Kidney (tissue), 14 donors: ENCODE data around the gene SH3PXD2B. TPM values are rescaled to one million over a fixed set of nuclear protein-coding genes. Genes with fewer than 3 reads are reported as not detected.

Experiments used
- DNase-seq, 5 donors: peaks; one replicate each; pipeline ENCODE4 v3.0.0-alpha.2; 2013 to 2020
- FAIRE-seq: peaks from 2 replicates; lab custom pipeline; 2012; peaks lifted over from hg19 to GRCh38; lab: Jason Lieb, UNC
- H3K27ac ChIP-seq, 2 donors: one replicate each; pipeline ENCODE4 v1.7.0; 2013; ENCODE audit warnings: low read depth in 2 of 2, low read length in 2 of 2, inconsistent platforms in 1 of 2
- H3K27me3 ChIP-seq: one replicate; pipeline ENCODE4 v1.7.1; 2013; ENCODE audit warnings: low read length, inconsistent platforms; ENCODE audit not compliant: control insufficient read depth, insufficient read depth
- H3K36me3 ChIP-seq, 3 donors: one replicate each; pipeline versions ENCODE4 v1.7.0 to v1.7.1; 2013; ENCODE audit warnings: low read length in 3 of 3, control low read depth in 1 of 3, inconsistent platforms in 1 of 3; ENCODE audit not compliant: insufficient read depth in 3 of 3, control insufficient read depth in 2 of 3
- H3K4me1 ChIP-seq, 3 donors: one replicate each; pipeline versions ENCODE4 v1.7.0 to v1.7.1; 2013; ENCODE audit warnings: low read length in 3 of 3, inconsistent platforms in 1 of 3, low read depth in 1 of 3; ENCODE audit not compliant: control insufficient read depth in 2 of 3, insufficient read depth in 2 of 3
- H3K4me3 ChIP-seq, 3 donors: one replicate each; pipeline versions ENCODE4 v1.7.0 to v1.8.1; 2013; ENCODE audit warnings: low read length in 3 of 3, control low read depth in 1 of 3, inconsistent platforms in 1 of 3
- H3K9ac ChIP-seq, 3 donors: one replicate each; pipeline versions ENCODE4 v1.7.0 to v1.7.1; 2013; ENCODE audit warnings: low read length in 3 of 3, control low read depth in 1 of 3, inconsistent platforms in 1 of 3
- H3K9me3 ChIP-seq, 3 donors: one replicate each; pipeline versions ENCODE4 v1.7.0 to v1.7.1; 2013; ENCODE audit warnings: low read length in 3 of 3, control low read depth in 1 of 3, inconsistent platforms in 1 of 3; ENCODE audit not compliant: control insufficient read depth in 2 of 3, insufficient read depth in 1 of 3
- intact Hi-C: fragments of 100-400 bp; cut with DNase I; formaldehyde crosslinking; loops from one replicate; pipeline ENCODE4 v1.11.1; 2022
- polyA plus RNA-seq: library from polyadenylated mRNA; stranded (reverse); fragments of 350-450 nt; fragmentation: Illumina TruSeq; extraction: RNeasy Lipid Tissue Mini Kit (QIAGEN cat#74804); gene quantifications from one replicate; pipeline ENCODE4 v1.2.3, GENCODE V29; 2014; ENCODE audit warnings: low read depth, low replicate concordance; ENCODE audit not compliant: insufficient read depth
- total RNA-seq: library from RNA; stranded (reverse); fragmentation: NEBNext Ultra II Directional; extraction: Animal tissue kit (Norgen Biotek cat#: 25700); gene quantifications from one replicate; pipeline ENCODE4 v1.2.1, GENCODE V29; 2021
- TF ChIP-seq, protein P1 (sequence below): IDR thresholded peaks from 3 replicates; pipeline ENCODE4 v1.5.1; 2012; ENCODE audit warnings: mild to moderate bottlenecking, moderate library complexity, borderline replicate concordance; ENCODE audit not compliant: insufficient read depth; ENCODE audit errors: extremely low read depth
- donor health status: control.
- donor health status: control.
- donor health status: control.
- donor health status: control.
- donor health status: control.
- donor health status: DM: yes; HTN: yes; CAD: no.
- donor health status: Normal renal cell carcinoma (clear cell type).

The SH3PXD2B gene
- total and polyA plus RNA-seq, 2 donors from 2014 or later = 3.1 to 22.8 TPM

DNA sequence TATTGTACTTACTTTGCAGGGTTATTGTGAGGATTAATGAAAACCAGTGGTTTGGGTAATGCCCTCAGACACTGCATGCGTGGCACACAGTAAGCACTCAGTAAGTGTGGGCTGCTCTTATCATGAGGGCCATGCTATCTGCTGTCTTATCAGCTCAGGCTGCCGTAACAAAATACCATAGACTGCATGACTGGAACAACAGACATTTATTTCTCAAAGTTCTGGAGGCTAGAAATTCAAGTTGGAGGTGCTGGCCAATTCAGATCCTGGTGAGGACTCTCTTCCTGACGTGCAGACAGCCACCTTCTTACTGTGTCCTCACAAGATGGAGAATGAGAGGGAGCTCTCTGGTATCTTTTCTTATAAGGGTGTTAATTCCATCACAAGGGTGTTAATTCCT is 23.9 kb upstream of the SH3PXD2B start:
- H3K36me3 ChIP-seq = no peaks in the 10 kb centered on the region
- TF ChIP-seq, protein P1, sequence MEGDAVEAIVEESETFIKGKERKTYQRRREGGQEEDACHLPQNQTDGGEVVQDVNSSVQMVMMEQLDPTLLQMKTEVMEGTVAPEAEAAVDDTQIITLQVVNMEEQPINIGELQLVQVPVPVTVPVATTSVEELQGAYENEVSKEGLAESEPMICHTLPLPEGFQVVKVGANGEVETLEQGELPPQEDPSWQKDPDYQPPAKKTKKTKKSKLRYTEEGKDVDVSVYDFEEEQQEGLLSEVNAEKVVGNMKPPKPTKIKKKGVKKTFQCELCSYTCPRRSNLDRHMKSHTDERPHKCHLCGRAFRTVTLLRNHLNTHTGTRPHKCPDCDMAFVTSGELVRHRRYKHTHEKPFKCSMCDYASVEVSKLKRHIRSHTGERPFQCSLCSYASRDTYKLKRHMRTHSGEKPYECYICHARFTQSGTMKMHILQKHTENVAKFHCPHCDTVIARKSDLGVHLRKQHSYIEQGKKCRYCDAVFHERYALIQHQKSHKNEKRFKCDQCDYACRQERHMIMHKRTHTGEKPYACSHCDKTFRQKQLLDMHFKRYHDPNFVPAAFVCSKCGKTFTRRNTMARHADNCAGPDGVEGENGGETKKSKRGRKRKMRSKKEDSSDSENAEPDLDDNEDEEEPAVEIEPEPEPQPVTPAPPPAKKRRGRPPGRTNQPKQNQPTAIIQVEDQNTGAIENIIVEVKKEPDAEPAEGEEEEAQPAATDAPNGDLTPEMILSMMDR = no peak
- H3K27ac ChIP-seq = no peak overlapping the region
- intact Hi-C loops = loop anchor here (10.0 kb wide), 1 partner anchor 467 kb away; no protein-coding TSS in a partner anchor
- no peak overlapping the region for H3K4me3 ChIP-seq
- peaks cover 0 to 4% (median 0%) of the 10 kb centered on the region in 3 donors for H3K4me1 ChIP-seq
- FAIRE-seq = no peak
- H3K9ac ChIP-seq = no peak overlapping the region
- no peaks in the 10 kb centered on the region for H3K9me3 ChIP-seq
- no peaks in the 10 kb centered on the region for H3K27me3 ChIP-seq
- DNase-seq = no peak

DNA sequence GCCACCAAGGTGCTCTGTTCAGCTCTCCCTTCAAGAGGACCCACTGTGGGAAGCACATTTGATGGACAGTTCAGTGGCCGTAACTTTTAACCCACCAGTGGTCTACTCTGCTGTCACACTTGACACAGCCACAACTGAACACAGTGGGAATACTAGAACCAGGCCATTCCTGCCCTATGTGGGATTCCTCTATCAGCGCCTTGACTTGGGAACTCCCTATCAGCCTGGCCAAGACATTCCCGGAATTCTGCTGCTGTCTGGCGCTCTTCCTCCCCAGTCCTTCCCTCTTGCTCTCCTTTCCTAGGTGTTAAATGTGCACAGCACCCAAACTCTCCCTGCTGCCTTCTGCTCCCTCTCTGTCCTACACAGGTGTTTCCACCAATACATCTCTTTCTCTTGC is 23.1 kb upstream of the SH3PXD2B start:
- TF ChIP-seq, protein P1 = no peak
- no peak overlapping the region for H3K4me3 ChIP-seq
- no peak overlapping the region for H3K27ac ChIP-seq
- H3K9me3 ChIP-seq = no peaks in the 10 kb centered on the region
- FAIRE-seq (no peak), DNase-seq (no peak)
- no peaks in the 10 kb centered on the region for H3K36me3 ChIP-seq
- H3K9ac ChIP-seq = no peak overlapping the region
- intact Hi-C loops = loop anchor here (10.0 kb wide), 1 partner anchor 467 kb away; no protein-coding TSS in a partner anchor
- H3K27me3 ChIP-seq = no peaks in the 10 kb centered on the region
- peaks cover 0 to 4% (median 0%) of the 10 kb centered on the region in 3 donors for H3K4me1 ChIP-seq

DNA sequence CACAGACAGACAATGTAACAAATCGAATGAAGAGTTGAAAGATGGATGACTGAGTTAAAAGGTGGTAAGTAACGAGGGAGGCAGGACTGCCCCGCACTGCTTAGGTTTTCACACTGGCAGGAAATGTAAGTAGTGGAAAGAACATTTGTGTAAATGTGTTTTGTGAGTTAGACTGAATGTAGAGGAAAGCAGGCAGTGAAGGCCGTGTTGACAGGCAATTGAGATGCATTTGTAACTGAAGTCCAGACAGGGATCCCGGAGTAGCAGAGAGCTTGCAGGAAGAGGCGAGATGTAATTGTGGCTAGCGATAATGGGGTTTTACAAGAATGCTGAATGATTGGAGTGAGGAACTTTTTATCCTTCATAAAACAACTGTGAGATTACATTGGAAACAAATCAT is 20.0 kb upstream of the SH3PXD2B start:
- TF ChIP-seq, protein P1 = no peak
- H3K9ac ChIP-seq = no peak overlapping the region
- no peak overlapping the region for H3K4me3 ChIP-seq
- DNase-seq (no peak), FAIRE-seq (no peak)
- no peaks in the 10 kb centered on the region for H3K36me3 ChIP-seq
- no peaks in the 10 kb centered on the region for H3K27me3 ChIP-seq
- H3K4me1 ChIP-seq = peaks cover 0 to 3% (median 0%) of the 10 kb centered on the region in 3 donors
- H3K27ac ChIP-seq = no peak overlapping the region
- intact Hi-C loops = loop anchor here (10.0 kb wide), 1 partner anchor 471 kb away; no protein-coding TSS in a partner anchor
- H3K9me3 ChIP-seq = no peaks in the 10 kb centered on the region

DNA sequence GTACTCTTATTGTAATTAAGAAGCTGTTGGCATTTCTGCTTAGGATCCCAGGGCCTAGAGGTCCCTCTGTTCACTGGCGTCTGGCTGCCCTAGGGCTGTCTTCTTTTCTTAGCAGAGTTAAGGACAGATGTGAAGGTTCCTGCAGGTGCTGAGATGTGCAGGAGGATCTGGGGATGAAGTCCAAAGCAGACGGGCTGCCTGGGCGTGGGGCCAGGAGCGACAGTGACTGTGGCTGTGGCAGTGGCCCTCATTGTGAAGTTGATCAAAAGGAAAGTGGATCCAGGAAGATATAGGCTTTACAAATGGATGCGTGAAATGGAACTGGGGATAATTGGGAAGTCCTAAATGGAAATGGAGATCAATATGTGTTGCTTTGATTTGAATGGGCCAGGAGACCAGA is 19.1 kb upstream of the SH3PXD2B start:
- no peaks in the 10 kb centered on the region for H3K27me3 ChIP-seq
- no peaks in the 10 kb centered on the region for H3K4me1 ChIP-seq
- intact Hi-C loops = loop anchor here (10.0 kb wide), 1 partner anchor 471 kb away; no protein-coding TSS in a partner anchor
- DNase-seq (peak in 1 of 5 donors; percentile 32), FAIRE-seq (no peak)
- no peaks in the 10 kb centered on the region for H3K36me3 ChIP-seq
- no peaks in the 10 kb centered on the region for H3K9me3 ChIP-seq
- no peak overlapping the region for H3K27ac ChIP-seq
- no peak overlapping the region for H3K9ac ChIP-seq
- H3K4me3 ChIP-seq = no peak overlapping the region
- TF ChIP-seq, protein P1 = no peak
